ENCODE measurements around the gene GOLGA7B.

DNA sequence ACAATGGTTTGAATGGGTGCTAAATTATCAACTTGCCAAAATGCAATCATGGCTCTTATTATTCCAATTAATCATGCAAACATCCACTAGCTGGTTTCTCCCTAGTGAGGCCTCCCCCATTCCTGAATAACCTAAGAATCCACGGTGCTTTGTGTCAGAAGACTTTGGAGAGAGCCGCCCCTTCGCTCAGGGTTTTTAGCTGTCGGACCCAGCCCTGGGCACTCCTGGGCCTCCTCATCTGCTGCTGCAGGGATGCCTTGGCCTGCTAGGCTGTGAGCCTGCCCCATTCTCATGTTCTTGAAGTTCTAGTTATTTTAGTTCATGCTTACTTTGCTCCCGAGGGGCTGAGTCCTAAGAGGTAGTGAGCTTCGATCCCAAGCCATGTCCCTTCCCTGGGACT is 43.7 kb upstream of the GOLGA7B start:
- TF ChIP-seq, protein P1, sequence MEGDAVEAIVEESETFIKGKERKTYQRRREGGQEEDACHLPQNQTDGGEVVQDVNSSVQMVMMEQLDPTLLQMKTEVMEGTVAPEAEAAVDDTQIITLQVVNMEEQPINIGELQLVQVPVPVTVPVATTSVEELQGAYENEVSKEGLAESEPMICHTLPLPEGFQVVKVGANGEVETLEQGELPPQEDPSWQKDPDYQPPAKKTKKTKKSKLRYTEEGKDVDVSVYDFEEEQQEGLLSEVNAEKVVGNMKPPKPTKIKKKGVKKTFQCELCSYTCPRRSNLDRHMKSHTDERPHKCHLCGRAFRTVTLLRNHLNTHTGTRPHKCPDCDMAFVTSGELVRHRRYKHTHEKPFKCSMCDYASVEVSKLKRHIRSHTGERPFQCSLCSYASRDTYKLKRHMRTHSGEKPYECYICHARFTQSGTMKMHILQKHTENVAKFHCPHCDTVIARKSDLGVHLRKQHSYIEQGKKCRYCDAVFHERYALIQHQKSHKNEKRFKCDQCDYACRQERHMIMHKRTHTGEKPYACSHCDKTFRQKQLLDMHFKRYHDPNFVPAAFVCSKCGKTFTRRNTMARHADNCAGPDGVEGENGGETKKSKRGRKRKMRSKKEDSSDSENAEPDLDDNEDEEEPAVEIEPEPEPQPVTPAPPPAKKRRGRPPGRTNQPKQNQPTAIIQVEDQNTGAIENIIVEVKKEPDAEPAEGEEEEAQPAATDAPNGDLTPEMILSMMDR (IDR thresholded peaks at IDR 0.05): no peak
- no peak for TF ChIP-seq EZH2 (IDR thresholded peaks at IDR 0.05; ENCODE audit: borderline replicate concordance, insufficient read depth, low read depth, low read length, poor library complexity, severe bottlenecking)

Data from B cell (primary cell).